IMR-90 (cell line): Measurements from ENCODE around the gene FBXW11. TPM values are rescaled to one million over a fixed set of nuclear protein-coding genes. Genes with fewer than 3 reads are reported as not detected.

Source experiments
- ATAC-seq: fragments of 200-7000 bp; cut with Tn5 transposase; 2 replicates; pipeline ENCODE4 v1.9.1; 2020; ENCODE audit warnings: low read depth, mild to moderate bottlenecking, moderate library complexity
- BruUV-seq: library from RNA; stranded (reverse); fragments of 400-500 nt; replicated peaks from 2 replicates; lab custom pipeline; 2021; lab: Mats Ljungman, UMichigan
- CTCF ChIA-PET: fragments of 300-600 bp; formaldehyde crosslinking; extraction: SDS; loops from one replicate; lab custom pipeline; 2021; ENCODE audit warnings: antibody characterized with exemption; lab: Yijun Ruan, JAX
- POLR2A ChIA-PET: fragments of 300-600 bp; sonication (Branson Sonifier 250); formaldehyde crosslinking; loops from one replicate; lab custom pipeline; 2022; ENCODE audit warnings: antibody characterized with exemption; ENCODE audit not compliant: unreplicated experiment; lab: Charles Lee
- DNase-seq: peaks from one replicate; pipeline ENCODE4 v3.0.0; 2013
- H2AFZ ChIP-seq: replicated peaks from 2 replicates; pipeline ENCODE3; 2013; ENCODE audit warnings: low read length, mild to moderate bottlenecking; ENCODE audit not compliant: poor library complexity
- H2AK5ac ChIP-seq: 2 replicates; pipeline ENCODE4 v1.6.1; 2013; ENCODE audit warnings: low read depth, low read length, inconsistent platforms
- H2AK9ac ChIP-seq: replicated peaks from 2 replicates; pipeline ENCODE3; 2013; ENCODE audit warnings: mild to moderate bottlenecking, low read depth, low read length, moderate library complexity; ENCODE audit not compliant: poor library complexity
- H2BK120ac ChIP-seq: 2 replicates; pipeline ENCODE4 v1.6.1; 2013; ENCODE audit warnings: low read depth, low read length, inconsistent platforms
- H2BK15ac ChIP-seq: 3 replicates; pipeline ENCODE4 v1.6.1; 2013; ENCODE audit warnings: low read depth, low read length, inconsistent platforms
- H2BK20ac ChIP-seq: 2 replicates; pipeline ENCODE4 v1.6.1; 2013; ENCODE audit warnings: low read depth, mild to moderate bottlenecking, inconsistent platforms, low read length, moderate library complexity
- H2BK5ac ChIP-seq: 2 replicates; pipeline ENCODE4 v1.6.1; 2013; ENCODE audit warnings: mild to moderate bottlenecking, low read depth, low read length, inconsistent platforms; ENCODE audit not compliant: poor library complexity, severe bottlenecking
- H3K14ac ChIP-seq: replicated peaks from 2 replicates; pipeline ENCODE4 v1.6.1; 2013; ENCODE audit warnings: low read depth, low read length, inconsistent platforms
- H3K18ac ChIP-seq: 2 replicates; pipeline ENCODE4 v1.6.1; 2013; ENCODE audit warnings: low read depth, low read length, control low read depth
- H3K23ac ChIP-seq: 2 replicates; pipeline ENCODE4 v1.6.1; 2013; ENCODE audit warnings: low read depth, low read length, inconsistent platforms
- H3K27ac ChIP-seq: 2 replicates; pipeline ENCODE4 v1.5.1; 2013; ENCODE audit warnings: mild to moderate bottlenecking, control low read depth, low read length; ENCODE audit not compliant: insufficient read depth
- H3K27me3 ChIP-seq: 2 replicates; pipeline ENCODE4 v1.6.1; 2013; ENCODE audit warnings: low read length; ENCODE audit not compliant: control insufficient read depth, insufficient read depth
- H3K36me3 ChIP-seq: 2 replicates; pipeline ENCODE4 v1.6.1; 2013; ENCODE audit warnings: low read length, mixed read lengths; ENCODE audit not compliant: control insufficient read depth, insufficient read depth
- H3K4ac ChIP-seq: 2 replicates; pipeline ENCODE4 v1.6.1; 2013; ENCODE audit warnings: low read depth, low read length, inconsistent platforms
- H3K4me1 ChIP-seq: 2 replicates; pipeline ENCODE4 v1.6.1; 2013; ENCODE audit warnings: low read length, mixed read lengths; ENCODE audit not compliant: control insufficient read depth, insufficient read depth
- H3K4me2 ChIP-seq: 2 replicates; pipeline ENCODE4 v1.6.1; 2013; ENCODE audit warnings: low read depth, mild to moderate bottlenecking, control low read depth, low read length, moderate library complexity
- H3K4me3 ChIP-seq: 2 replicates; pipeline ENCODE4 v1.5.1; 2013; ENCODE audit warnings: low read depth, mild to moderate bottlenecking, control low read depth, low read length, moderate library complexity; ENCODE audit not compliant: insufficient read depth
- H3K56ac ChIP-seq: 2 replicates; pipeline ENCODE4 v1.6.1; 2013; ENCODE audit warnings: low read length, inconsistent platforms; ENCODE audit not compliant: insufficient read depth; ENCODE audit errors: extremely low read depth
- H3K79me1 ChIP-seq, 2 experiments: 2 replicates each; pipeline ENCODE4 v1.6.1; 2013; ENCODE audit warnings: low read length in 2 of 2, inconsistent platforms in 1 of 2, low read depth in 1 of 2
- H3K9ac ChIP-seq: 2 replicates; pipeline ENCODE4 v1.6.1; 2013; ENCODE audit warnings: low read depth, low read length, control low read depth
- H3K9me1 ChIP-seq: 2 replicates; pipeline ENCODE4 v1.6.1; 2013; ENCODE audit warnings: low read length, inconsistent platforms; ENCODE audit not compliant: insufficient read depth
- H3K9me3 ChIP-seq: 2 replicates; pipeline ENCODE4 v1.6.1; 2013; ENCODE audit warnings: low read length; ENCODE audit not compliant: control insufficient read depth, insufficient read depth
- H4K20me1 ChIP-seq: 2 replicates; pipeline ENCODE4 v1.6.1; 2013; ENCODE audit warnings: low read length, inconsistent platforms; ENCODE audit not compliant: insufficient read depth
- H4K5ac ChIP-seq: 2 replicates; pipeline ENCODE4 v1.6.1; 2013; ENCODE audit warnings: mild to moderate bottlenecking, low read depth, low read length, control low read depth
- H4K8ac ChIP-seq, 2 experiments: 2 replicates each; pipeline ENCODE4 v1.6.1; 2013; ENCODE audit warnings: low read depth in 2 of 2, low read length in 2 of 2, control low read depth in 1 of 2, inconsistent platforms in 1 of 2
- H4K91ac ChIP-seq: 2 replicates; pipeline ENCODE4 v1.6.1; 2013; ENCODE audit warnings: low read depth, low read length, inconsistent platforms; ENCODE audit not compliant: insufficient read depth
- BHLHE40 ChIP-seq: fragments of 150-350 bp; IDR thresholded peaks from 2 replicates; pipeline ENCODE4 v1.6.1; 2016; ENCODE audit warnings: mild to moderate bottlenecking, low read depth, low read length
- CEBPB ChIP-seq: IDR thresholded peaks from 2 replicates; pipeline ENCODE4 v1.6.1; 2012; ENCODE audit warnings: low read depth, low read length, improper control_type of control experiment
- CHD1 ChIP-seq: IDR thresholded peaks from 2 replicates; pipeline ENCODE4 v1.6.1; 2012; ENCODE audit warnings: low read depth, low read length, improper control_type of control experiment
- CTCF ChIP-seq: conservative IDR thresholded peaks from 2 replicates; pipeline ENCODE4 v1.5.1; 2012; ENCODE audit warnings: mild to moderate bottlenecking, low read depth, low read length, improper control_type of control experiment
- ELK1 ChIP-seq: fragments of 150-350 bp; IDR thresholded peaks from 2 replicates; pipeline ENCODE4 v1.6.1; 2016; ENCODE audit warnings: low read depth, mild to moderate bottlenecking, low read length, moderate library complexity, borderline replicate concordance
- FOS ChIP-seq: fragments of 150-350 bp; IDR thresholded peaks from 2 replicates; pipeline ENCODE4 v1.6.1; 2016; ENCODE audit warnings: low read depth, low read length
- MAFK ChIP-seq: IDR thresholded peaks from 2 replicates; pipeline ENCODE4 v1.6.1; 2012; ENCODE audit warnings: low read depth, low read length, improper control_type of control experiment
- MAZ ChIP-seq: IDR thresholded peaks from 2 replicates; pipeline ENCODE4 v1.6.1; 2012; ENCODE audit warnings: low read depth, mild to moderate bottlenecking, low read length, improper control_type of control experiment, moderate library complexity, borderline replicate concordance
- MXI1 ChIP-seq: IDR thresholded peaks from 2 replicates; pipeline ENCODE4 v1.6.1; 2012; ENCODE audit warnings: low read depth, mild to moderate bottlenecking, low read length, moderate library complexity, borderline replicate concordance
- NFE2L2 ChIP-seq: fragments of 150-350 bp; IDR thresholded peaks from 2 replicates; pipeline ENCODE4 v1.6.1; 2016; ENCODE audit warnings: low read depth, mild to moderate bottlenecking, low read length
- POLR2A ChIP-seq: IDR thresholded peaks from 2 replicates; pipeline ENCODE4 v1.6.1; 2012; ENCODE audit warnings: mild to moderate bottlenecking, low read depth, low read length
- RAD21 ChIP-seq: IDR thresholded peaks from 2 replicates; pipeline ENCODE4 v1.6.1; 2012; ENCODE audit warnings: low read length, improper control_type of control experiment
- RCOR1 ChIP-seq: IDR thresholded peaks from 2 replicates; pipeline ENCODE4 v1.6.1; 2012; ENCODE audit warnings: mild to moderate bottlenecking, low read length, improper control_type of control experiment; ENCODE audit not compliant: insufficient replicate concordance
- RFX5 ChIP-seq: IDR thresholded peaks from 2 replicates; pipeline ENCODE4 v1.8.0; 2012; ENCODE audit warnings: low read depth, mild to moderate bottlenecking, low read length, moderate library complexity
- SMC3 ChIP-seq: fragments of 150-350 bp; IDR thresholded peaks from 2 replicates; pipeline ENCODE4 v1.6.1; 2016; ENCODE audit warnings: low read depth, mild to moderate bottlenecking, antibody characterized with exemption, low read length, moderate library complexity
- USF2 ChIP-seq: fragments of 150-350 bp; IDR thresholded peaks from 2 replicates; pipeline ENCODE4 v1.6.1; 2017; ENCODE audit warnings: mild to moderate bottlenecking, antibody characterized with exemption, low read length, low read depth
- WGBS, 2 experiments: methylation state at CpG; one replicate each; pipeline versions ENCODE4 v1.1.5 to v1.1.7; 2013; ENCODE audit warnings: missing lambda C conversion rate in 2 of 2; ENCODE audit not compliant: insufficient read length in 1 of 2; ENCODE audit errors: extremely low coverage in 2 of 2; 5-methylcytosine and 5-hydroxymethylcytosine counted together
- dilution Hi-C: fragments of 300-500 bp; cut with HindIII; formaldehyde crosslinking; loops from one replicate; pipeline ENCODE4 v1.14.3; 2018; ENCODE audit warnings: low sequenced_read_pairs; ENCODE audit not compliant: unreplicated experiment
- in situ Hi-C: fragments of 300-500 bp; cut with MboI; formaldehyde crosslinking; loops from 3 replicates; pipeline ENCODE4 v1.14.3; 2019; ENCODE audit warnings: low sequenced_read_pairs, inconsistent platforms, mixed read lengths
- intact Hi-C: fragments of 100-400 bp; cut with micrococcal nuclease; formaldehyde crosslinking; loops from 2 replicates; pipeline ENCODE4 v1.10.0; 2022
- polyA plus RNA-seq, 3 experiments: library from polyadenylated mRNA; depleted of rRNA; stranded (reverse); fragments of >200 nt; gene quantifications; 2 replicates each; pipeline ENCODE4 v1.2.3, GENCODE V29; 2012; ENCODE audit warnings: low replicate concordance in 1 of 3
- total RNA-seq: library from RNA; depleted of rRNA; stranded (reverse); fragments of >200 nt; gene quantifications from 2 replicates; pipeline ENCODE4 v1.2.3, GENCODE V29; 2012

FBXW11 gene
- total and polyA plus RNA-seq, 2 of the 4 experiments (the other 2 are of a cell fraction) = 34.3 to 97.1 TPM

GRCh38 chr5:171845857-171846256, 160.6 kb downstream of the FBXW11 start:
- ChIA-PET POLR2A (no interaction called here), CTCF (interaction anchor here (2.4 kb wide), 1 partner anchor 427 kb away, joined by 11 read pairs; the partner anchor contains the start of gene FGF18)
- Histone ChIP-seq H3K4ac (no peak overlapping the region), H3K14ac (no peak overlapping the region), H3K4me3 (no peak overlapping the region), H2AK5ac (no peak overlapping the region), H4K5ac (no peak overlapping the region), H3K9me3 (no peaks in the 10 kb centered on the region), H3K23ac (no peak overlapping the region), H4K20me1 (no peaks in the 10 kb centered on the region), H3K18ac (no peak overlapping the region), H3K9ac (no peak overlapping the region), H2BK5ac (no peak overlapping the region), H3K56ac (no peak overlapping the region), H3K36me3 (no peaks in the 10 kb centered on the region), H2BK20ac (no peak overlapping the region), H3K4me2 (no peak overlapping the region), H4K8ac (no peak overlapping the region), H3K4me1 (no peaks in the 10 kb centered on the region), H3K9me1 (0 out of 2 replicates have a peak, but pooled peaks cover 2% of the 10 kb centered on the region), H3K79me1 (no peaks in the 10 kb centered on the region), H2BK120ac (no peak overlapping the region), H2AFZ (no peak overlapping the region), H2AK9ac (no peak overlapping the region), H3K27me3 (no peaks in the 10 kb centered on the region), H2BK15ac (no peak overlapping the region), H3K27ac (no peak overlapping the region), H4K91ac (no peak overlapping the region)
- DNase-seq (peak; percentile 41), ATAC-seq (peak; percentile 57)
- WGBS, 2 experiments = no CpG with 5 or more reads among the region's 3 CpGs
- intact Hi-C loops (loop anchor here (1.0 to 5.0 kb wide), 3 partner anchors 37 to 428 kb away; no protein-coding TSS in a partner anchor), dilution Hi-C loops (no loop called here), in situ Hi-C loops (no loop called here)
- TF ChIP-seq ELK1 (no peak), SMC3 (peak; percentile 42), POLR2A (no peak), MAFK (no peak), MAZ (no peak), NFE2L2 (no peak), MXI1 (no peak), RAD21 (peak; percentile 59), RCOR1 (no peak), CHD1 (no peak), FOS (no peak), CEBPB (no peak), BHLHE40 (no peak), RFX5 (no peak), CTCF (peak; percentile 38), USF2 (no peak)
- no TSS peak for BruUV-seq
